MM.1S (cell line): Measurements from ENCODE around the gene GRIK4.
A peak's percentile ranks its signal among the peaks of the same experiment; 100 is the strongest.
"Not testable (repeated sequence)": the region's sequence is repeated elsewhere in the genome, so short reads cannot be mapped to it uniquely, and the experiment has no call there.

Experiments
- DNase-seq: peaks from one replicate; pipeline ENCODE4 v3.0.0-alpha.2; 2015
- H2AFZ ChIP-seq: fragments of 300-600 bp; sonication (generic); 2 replicates; pipeline ENCODE4 v1.6.0; 2016; ENCODE audit warnings: antibody characterized with exemption, low read length
- H3F3A ChIP-seq: fragments of 300-600 bp; sonication (generic); 2 replicates; pipeline ENCODE4 v1.6.1; 2016; ENCODE audit warnings: mild to moderate bottlenecking, antibody characterized with exemption, low read length, moderate library complexity, mixed read lengths; ENCODE audit not compliant: insufficient read depth
- H3K27ac ChIP-seq: fragments of 300-600 bp; sonication (generic); 2 replicates; pipeline ENCODE4 v1.5.1; 2016; ENCODE audit warnings: mild to moderate bottlenecking, low read length
- H3K27me3 ChIP-seq: fragments of 300-600 bp; sonication (generic); replicated peaks from 2 replicates; pipeline ENCODE4 v1.6.0; 2016; ENCODE audit warnings: low read length; ENCODE audit not compliant: insufficient read depth
- H3K36me3 ChIP-seq: fragments of 300-600 bp; sonication (generic); replicated peaks from 2 replicates; pipeline ENCODE4 v1.6.1; 2016; ENCODE audit warnings: mild to moderate bottlenecking, low read length, mixed read lengths; ENCODE audit not compliant: insufficient read depth
- H3K4me1 ChIP-seq: fragments of 300-600 bp; sonication (generic); 2 replicates; pipeline ENCODE4 v1.6.1; 2016; ENCODE audit warnings: low read length, mixed read lengths
- H3K4me2 ChIP-seq: fragments of 300-600 bp; sonication (generic); 2 replicates; pipeline ENCODE4 v1.6.0; 2016; ENCODE audit warnings: low read depth, low read length
- H3K4me3 ChIP-seq: fragments of 300-600 bp; sonication (generic); 2 replicates; pipeline ENCODE4 v1.5.1; 2016; ENCODE audit warnings: low read length, mixed read lengths
- H3K79me2 ChIP-seq: fragments of 300-600 bp; sonication (generic); 2 replicates; pipeline ENCODE4 v1.6.1; 2016; ENCODE audit warnings: mixed run types, low read length, mixed read lengths
- H3K9ac ChIP-seq: fragments of 300-600 bp; sonication (generic); 2 replicates; pipeline ENCODE4 v1.6.1; 2016; ENCODE audit warnings: low read length, mixed read lengths
- H3K9me2 ChIP-seq: fragments of 300-600 bp; sonication (generic); replicated peaks from 2 replicates; pipeline ENCODE4 v1.6.1; 2016; ENCODE audit warnings: mild to moderate bottlenecking, low read length, mixed read lengths; ENCODE audit not compliant: insufficient read depth
- H3K9me3 ChIP-seq: fragments of 300-600 bp; sonication (generic); replicated peaks from 2 replicates; pipeline ENCODE4 v1.6.1; 2016; ENCODE audit warnings: mild to moderate bottlenecking, low read length, mixed read lengths; ENCODE audit not compliant: insufficient read depth
- H4K20me1 ChIP-seq: fragments of 300-600 bp; sonication (generic); 2 replicates; pipeline ENCODE4 v1.6.1; 2016; ENCODE audit warnings: mild to moderate bottlenecking, low read length, moderate library complexity, mixed read lengths; ENCODE audit not compliant: insufficient read depth
- EZH2 ChIP-seq: fragments of 300-600 bp; sonication (generic); optimal IDR thresholded peaks from 2 replicates; pipeline ENCODE3; 2017; ENCODE audit warnings: low read depth, mild to moderate bottlenecking, antibody characterized with exemption, low read length, mixed read lengths
- EZH2phosphoT487 ChIP-seq: fragments of 300-600 bp; sonication (generic); IDR thresholded peaks from 2 replicates; pipeline ENCODE4 v1.6.1; 2018; ENCODE audit warnings: antibody characterized with exemption, low read length
- TF ChIP-seq, protein P1 (sequence below): fragments of 300-600 bp; sonication (generic); IDR thresholded peaks from 2 replicates; pipeline ENCODE4 v1.5.1; 2016; ENCODE audit warnings: antibody characterized with exemption, low read length, mixed read lengths

The GRIK4 gene

DNA sequence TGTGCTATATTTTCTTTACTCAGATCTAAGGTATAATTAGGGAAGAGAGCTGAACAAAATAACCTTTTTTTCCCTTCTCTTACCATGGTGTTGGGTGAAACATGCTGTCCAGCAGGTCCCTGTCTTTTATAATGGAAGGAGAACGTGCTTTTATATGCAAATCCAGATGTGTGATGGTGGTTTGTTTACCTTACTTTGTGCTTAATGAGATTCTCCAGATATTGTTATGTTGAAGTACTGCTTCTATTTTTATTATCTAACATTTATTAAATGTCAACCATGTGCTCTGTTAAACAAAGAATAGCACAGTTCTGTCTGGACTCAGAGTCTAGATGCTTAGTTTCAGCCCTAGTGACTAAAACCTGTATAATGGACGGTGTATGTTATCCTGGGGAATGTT lies 10.1 kb upstream of the GRIK4 start:
- H3K4me3 ChIP-seq = no peak overlapping the region

DNA sequence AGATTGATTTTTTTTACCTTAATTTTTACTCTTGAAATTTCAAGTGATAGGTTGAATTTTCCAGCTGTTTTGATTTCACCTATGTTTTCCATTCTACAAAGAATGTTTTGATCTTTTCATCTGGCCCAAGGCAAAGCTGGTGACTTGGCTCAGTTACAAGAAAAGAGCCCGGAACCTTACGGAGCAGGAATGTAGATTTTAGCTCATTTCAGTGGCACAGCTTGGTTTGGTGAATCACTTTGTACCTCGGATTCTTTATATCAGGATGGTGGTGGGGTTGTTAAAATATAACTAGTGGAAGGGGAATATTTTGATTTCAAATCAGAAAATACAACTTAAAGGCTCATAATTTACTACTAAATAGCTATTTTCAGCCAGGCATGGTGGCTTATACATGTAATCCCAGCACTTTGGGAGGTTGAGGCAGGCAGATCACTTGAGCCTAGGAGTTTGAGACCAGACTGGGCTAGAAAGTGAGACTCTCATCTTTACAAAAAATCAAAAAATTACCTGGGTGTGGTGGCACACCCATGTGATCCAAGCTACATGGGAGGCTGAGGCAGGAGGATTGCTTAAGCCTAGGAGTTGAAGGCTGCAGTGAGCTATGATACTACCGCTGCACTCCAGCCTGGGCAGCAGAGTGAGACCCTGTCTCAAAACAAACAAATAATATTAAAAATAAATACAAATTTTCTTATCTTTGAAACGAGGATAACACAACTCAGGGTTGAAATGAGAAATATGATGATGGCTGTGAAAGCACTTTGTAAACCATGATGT lies 9.4 kb upstream of the GRIK4 start:
- Histone ChIP-seq H2AFZ (no peak overlapping the region), H3K27ac (peak overlapping the region; percentile 94), H3K4me2 (no peak overlapping the region), H3K4me1 (peaks cover 77% of the 10 kb centered on the region), H3K9me2 (no peaks in the 10 kb centered on the region), H3K9ac (no peak overlapping the region), H3K79me2 (no peaks in the 10 kb centered on the region), H3K27me3 (no peaks in the 10 kb centered on the region), H4K20me1 (no peaks in the 10 kb centered on the region), H3F3A (peaks cover 52% of the 10 kb centered on the region), H3K36me3 (no peaks in the 10 kb centered on the region), H3K4me3 (no peak overlapping the region), H3K9me3 (no peaks in the 10 kb centered on the region)
- TF ChIP-seq, protein P1, sequence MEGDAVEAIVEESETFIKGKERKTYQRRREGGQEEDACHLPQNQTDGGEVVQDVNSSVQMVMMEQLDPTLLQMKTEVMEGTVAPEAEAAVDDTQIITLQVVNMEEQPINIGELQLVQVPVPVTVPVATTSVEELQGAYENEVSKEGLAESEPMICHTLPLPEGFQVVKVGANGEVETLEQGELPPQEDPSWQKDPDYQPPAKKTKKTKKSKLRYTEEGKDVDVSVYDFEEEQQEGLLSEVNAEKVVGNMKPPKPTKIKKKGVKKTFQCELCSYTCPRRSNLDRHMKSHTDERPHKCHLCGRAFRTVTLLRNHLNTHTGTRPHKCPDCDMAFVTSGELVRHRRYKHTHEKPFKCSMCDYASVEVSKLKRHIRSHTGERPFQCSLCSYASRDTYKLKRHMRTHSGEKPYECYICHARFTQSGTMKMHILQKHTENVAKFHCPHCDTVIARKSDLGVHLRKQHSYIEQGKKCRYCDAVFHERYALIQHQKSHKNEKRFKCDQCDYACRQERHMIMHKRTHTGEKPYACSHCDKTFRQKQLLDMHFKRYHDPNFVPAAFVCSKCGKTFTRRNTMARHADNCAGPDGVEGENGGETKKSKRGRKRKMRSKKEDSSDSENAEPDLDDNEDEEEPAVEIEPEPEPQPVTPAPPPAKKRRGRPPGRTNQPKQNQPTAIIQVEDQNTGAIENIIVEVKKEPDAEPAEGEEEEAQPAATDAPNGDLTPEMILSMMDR = no peak
- TF ChIP-seq EZH2 (no peak), EZH2phosphoT487 (no peak)
- DNase-seq = no peak

More for the DNA sequence above, 10.1 kb upstream of the GRIK4 start:
- Histone ChIP-seq H4K20me1 (no peaks in the 10 kb centered on the region), H3K27ac (peak overlapping the region; percentile 94), H3K9me2 (no peaks in the 10 kb centered on the region), H3K27me3 (no peaks in the 10 kb centered on the region), H2AFZ (no peak overlapping the region), H3F3A (peaks cover 46% of the 10 kb centered on the region), H3K4me2 (peak overlapping the region; percentile 22), H3K4me1 (peaks cover 70% of the 10 kb centered on the region), H3K9ac (peak overlapping the region; percentile 51; the same call in 1 of the 2 replicates), H3K79me2 (no peaks in the 10 kb centered on the region), H3K36me3 (no peaks in the 10 kb centered on the region), H3K9me3 (no peaks in the 10 kb centered on the region)
- no peak for DNase-seq
- TF ChIP-seq, protein P1 = no peak
- TF ChIP-seq EZH2 (no peak), EZH2phosphoT487 (no peak)

DNA sequence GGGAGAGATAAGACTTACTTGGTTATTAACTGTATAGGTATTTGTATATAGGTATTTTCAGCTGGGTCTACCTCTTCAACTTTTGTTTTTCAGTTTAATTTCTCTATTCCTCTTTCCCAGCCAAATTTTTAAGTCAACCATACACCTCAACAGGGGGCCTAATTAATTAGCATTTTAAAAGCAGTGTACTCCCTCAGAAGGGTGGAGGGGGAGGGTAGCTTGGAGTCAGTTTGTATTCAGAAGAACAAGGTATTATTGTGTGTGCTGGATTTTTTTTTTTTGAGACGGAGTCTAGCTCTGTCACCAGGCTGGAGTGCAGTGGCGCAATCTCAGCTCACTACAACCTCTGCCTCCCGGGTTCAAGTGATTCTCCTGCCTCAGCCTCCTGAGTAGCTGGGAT lies 8.0 kb upstream of the GRIK4 start:
- H2AFZ ChIP-seq, H3K79me2 ChIP-seq, H3K27me3 ChIP-seq, H3K9me3 ChIP-seq, H4K20me1 ChIP-seq, H3K4me3 ChIP-seq, H3K36me3 ChIP-seq, H3K4me2 ChIP-seq, H3K9me2 ChIP-seq, H3K27ac ChIP-seq, DNase-seq, H3K9ac ChIP-seq: not testable (repeated sequence)
- Histone ChIP-seq H3K4me1 (peaks cover 68% of the 10 kb centered on the region), H3F3A (peaks cover 41% of the 10 kb centered on the region)

DNA sequence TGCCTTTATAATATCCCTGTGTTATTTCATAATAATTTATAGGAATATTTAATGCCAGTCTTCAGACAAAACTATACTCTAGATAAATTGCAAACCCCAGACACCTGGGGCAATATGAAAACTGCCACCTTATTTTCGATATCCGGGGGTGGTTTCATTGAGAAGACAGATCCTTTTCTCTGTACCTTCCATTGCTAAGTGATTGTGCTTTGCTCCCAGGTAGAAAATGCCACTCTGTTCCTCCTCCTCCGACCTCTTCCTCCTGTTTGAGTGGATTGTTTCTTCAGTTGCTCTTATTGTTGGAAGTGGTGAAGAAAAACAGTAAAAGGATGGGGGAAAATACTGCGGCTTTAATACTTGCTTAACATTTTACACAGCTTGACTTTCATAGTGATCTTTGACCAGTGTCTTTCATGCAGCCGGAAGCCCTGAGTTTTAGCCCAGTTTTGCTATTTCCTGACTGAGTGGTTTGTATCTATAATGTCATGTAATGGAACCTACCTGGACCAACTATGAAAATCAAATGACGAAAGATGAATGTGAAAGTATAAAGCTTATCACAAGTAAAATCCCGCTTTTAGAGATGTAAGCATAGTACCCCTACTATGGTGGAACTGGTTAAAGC lies 5.6 kb upstream of the GRIK4 start:
- Histone ChIP-seq H3K4me3 (peak overlapping the region; percentile 19), H3F3A (peaks cover 26% of the 10 kb centered on the region), H3K36me3 (no peaks in the 10 kb centered on the region), H3K27me3 (no peaks in the 10 kb centered on the region), H4K20me1 (no peaks in the 10 kb centered on the region), H3K27ac (peak overlapping the region; percentile 94), H3K79me2 (no peaks in the 10 kb centered on the region), H3K4me1 (peaks cover 55% of the 10 kb centered on the region), H2AFZ (peak overlapping the region; percentile 22), H3K9me3 (no peaks in the 10 kb centered on the region), H3K9ac (peak overlapping the region; percentile 55), H3K4me2 (peak overlapping the region; percentile 76), H3K9me2 (no peaks in the 10 kb centered on the region)
- TF ChIP-seq EZH2 = no peak
- TF ChIP-seq EZH2phosphoT487 = no peak
- TF ChIP-seq, protein P1 = no peak
- DNase-seq = peak; percentile 80
